Lower leg skin (tissue), 4 donors: Measurements from ENCODE around the gene SLC16A12. TPM values are rescaled to one million over a fixed set of nuclear protein-coding genes. Genes with fewer than 3 reads are reported as not detected.

Experiments used
- DNase-seq, 2 donors: peaks; one replicate each; pipeline ENCODE4 v3.0.0-alpha.2; 2019; ENCODE audit warnings: low spot score in 2 of 2
- H3K4me3 ChIP-seq: fragments of 200-600 bp; sonication (generic); 2 replicates; pipeline ENCODE4 v1.5.1; 2017; ENCODE audit warnings: mild to moderate bottlenecking, low read depth; ENCODE audit not compliant: poor library complexity, severe bottlenecking
- POLR2A ChIP-seq, 2 donors: fragments of 450-650 bp; IDR thresholded peaks; one replicate each; pipeline ENCODE4 v1.6.1; 2016 to 2017; ENCODE audit warnings: antibody characterized with exemption in 2 of 2, mild to moderate bottlenecking in 1 of 2, moderate library complexity in 1 of 2
- WGBS, 2 donors: methylation state at CpG; one replicate each; pipeline ENCODE4 v1.1.5; 2018; 5-methylcytosine and 5-hydroxymethylcytosine counted together
- intact Hi-C: fragments of 100-400 bp; cut with DNase I; formaldehyde crosslinking; loops from one replicate; pipeline ENCODE4 v1.15.0; 2023; ENCODE audit warnings: low total_unique reads
- total RNA-seq, 4 donors: library from RNA; depleted of rRNA; stranded (reverse); fragments of >200 nt; gene quantifications; one replicate each; pipeline ENCODE4 v1.1.0, GENCODE V29; 2016
- TF ChIP-seq, protein P1 (sequence below), 3 donors: fragments of 450-650 bp; IDR thresholded peaks; one replicate each; pipeline ENCODE4 v1.5.1; 2016; ENCODE audit warnings: antibody characterized with exemption in 3 of 3, mild to moderate bottlenecking in 3 of 3, moderate library complexity in 2 of 3

SLC16A12 gene
- total RNA-seq, 4 donors from 2014 or later = 0.13 to 1.5 (median 0.90) TPM

DNA sequence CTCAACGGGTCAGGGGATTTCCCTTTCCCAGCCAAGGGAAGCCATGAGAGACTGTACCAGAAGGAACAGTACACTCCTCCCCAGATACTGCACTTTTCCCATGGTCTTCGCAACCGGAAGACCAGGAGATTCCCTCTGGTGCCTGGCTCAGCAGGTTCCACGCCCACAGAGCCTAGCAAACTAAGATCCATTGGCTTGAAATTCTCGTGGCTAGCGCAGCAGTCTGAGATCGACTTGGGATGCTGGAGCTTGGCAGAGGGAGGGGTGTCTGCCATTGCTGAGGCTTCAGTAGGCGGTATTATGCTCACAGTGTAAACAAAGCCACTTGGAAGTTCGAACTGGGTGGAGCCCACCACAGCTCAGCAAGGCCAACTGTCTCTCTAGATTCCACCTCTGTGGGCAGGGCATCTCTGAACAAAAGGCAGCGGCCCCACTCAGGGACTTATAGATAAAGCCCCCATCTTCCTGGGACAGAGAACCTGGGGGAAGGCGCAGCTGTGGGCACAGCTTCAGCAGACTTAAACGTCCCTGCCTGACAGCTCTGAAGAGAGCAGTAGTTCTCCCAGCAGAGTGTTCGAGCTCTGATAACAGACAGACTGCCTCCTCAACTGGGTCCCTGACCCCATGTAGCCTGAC lies 29.6 kb downstream of the SLC16A12 start:
- no peak for DNase-seq
- no peak for TF ChIP-seq POLR2A (IDR thresholded peaks at IDR 0.05)
- TF ChIP-seq, protein P1, sequence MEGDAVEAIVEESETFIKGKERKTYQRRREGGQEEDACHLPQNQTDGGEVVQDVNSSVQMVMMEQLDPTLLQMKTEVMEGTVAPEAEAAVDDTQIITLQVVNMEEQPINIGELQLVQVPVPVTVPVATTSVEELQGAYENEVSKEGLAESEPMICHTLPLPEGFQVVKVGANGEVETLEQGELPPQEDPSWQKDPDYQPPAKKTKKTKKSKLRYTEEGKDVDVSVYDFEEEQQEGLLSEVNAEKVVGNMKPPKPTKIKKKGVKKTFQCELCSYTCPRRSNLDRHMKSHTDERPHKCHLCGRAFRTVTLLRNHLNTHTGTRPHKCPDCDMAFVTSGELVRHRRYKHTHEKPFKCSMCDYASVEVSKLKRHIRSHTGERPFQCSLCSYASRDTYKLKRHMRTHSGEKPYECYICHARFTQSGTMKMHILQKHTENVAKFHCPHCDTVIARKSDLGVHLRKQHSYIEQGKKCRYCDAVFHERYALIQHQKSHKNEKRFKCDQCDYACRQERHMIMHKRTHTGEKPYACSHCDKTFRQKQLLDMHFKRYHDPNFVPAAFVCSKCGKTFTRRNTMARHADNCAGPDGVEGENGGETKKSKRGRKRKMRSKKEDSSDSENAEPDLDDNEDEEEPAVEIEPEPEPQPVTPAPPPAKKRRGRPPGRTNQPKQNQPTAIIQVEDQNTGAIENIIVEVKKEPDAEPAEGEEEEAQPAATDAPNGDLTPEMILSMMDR (IDR thresholded peaks at IDR 0.05) = no peak
- intact Hi-C loops = no loop called here
- 89 to 90% methylated on average over 12 to 13 of the region's 13 CpGs for WGBS, 2 donors
- no peak overlapping the region for H3K4me3 ChIP-seq

DNA sequence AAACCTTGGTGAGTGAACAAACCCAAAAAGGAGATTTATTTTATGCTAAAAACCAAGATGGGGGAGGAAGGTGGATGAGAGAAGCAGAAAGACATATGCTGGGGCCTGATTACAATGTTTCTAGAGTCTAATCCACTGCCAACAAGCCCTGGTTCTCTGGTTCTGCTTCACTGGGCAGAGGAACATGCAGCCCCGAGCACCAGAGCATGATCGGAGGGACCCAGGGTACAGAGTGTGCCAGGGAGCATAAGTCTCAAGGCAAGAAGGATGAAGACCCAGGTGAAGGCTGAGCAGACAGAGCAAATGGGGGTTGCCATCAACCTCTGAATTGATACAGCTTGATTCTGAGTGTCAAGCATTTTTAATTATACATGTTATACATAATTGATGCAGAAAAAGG lies 30.7 kb downstream of the SLC16A12 start:
- H3K4me3 ChIP-seq = no peak overlapping the region
- intact Hi-C loops = no loop called here
- no peak for TF ChIP-seq POLR2A (IDR thresholded peaks at IDR 0.05)
- TF ChIP-seq, protein P1 (IDR thresholded peaks at IDR 0.05) = no peak
- no peak for DNase-seq
- 93 to 95% methylated on average over 2 of the region's 2 CpGs for WGBS, 2 donors

DNA sequence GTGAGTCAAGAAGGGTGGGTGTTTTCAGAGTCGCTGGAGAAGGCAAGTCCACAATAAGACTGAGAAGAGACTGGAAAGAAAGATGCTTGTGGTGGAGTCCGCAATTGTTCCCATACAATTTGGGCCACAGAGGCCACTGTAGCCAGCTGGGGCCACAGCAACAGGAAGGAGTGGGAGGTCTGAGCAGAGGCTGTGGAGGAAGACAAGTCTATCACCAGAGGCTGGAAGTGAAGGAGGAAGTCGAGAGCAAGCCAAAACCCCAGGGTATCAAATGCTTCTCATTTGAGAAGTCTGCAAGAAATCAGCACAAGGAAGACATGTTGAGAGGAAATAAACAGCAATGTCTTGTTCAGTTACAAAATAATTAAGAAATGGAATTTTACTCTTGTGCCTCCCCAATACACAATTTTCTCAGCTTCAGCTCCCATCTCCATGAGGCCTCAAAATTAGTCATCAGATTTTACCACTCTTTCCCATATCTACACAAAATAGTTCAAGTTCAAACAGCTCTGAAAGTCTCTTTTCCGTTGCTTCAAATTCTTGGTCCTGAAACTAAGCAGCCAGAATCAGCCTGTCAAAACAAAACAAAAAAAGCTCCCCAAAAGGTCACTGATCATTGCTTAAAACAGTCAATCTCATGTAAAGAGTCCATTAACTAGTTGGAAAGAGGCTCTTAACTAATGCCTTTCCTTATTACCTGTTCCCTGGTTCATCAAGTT lies 31.6 kb downstream of the SLC16A12 start:
- no peak for DNase-seq
- intact Hi-C loops = no loop called here
- 70 to 73% methylated on average over 4 of the region's 4 CpGs for WGBS, 2 donors
- no peak overlapping the region for H3K4me3 ChIP-seq
- TF ChIP-seq, protein P1 (IDR thresholded peaks at IDR 0.05) = no peak
- TF ChIP-seq POLR2A (IDR thresholded peaks at IDR 0.05) = no peak

DNA sequence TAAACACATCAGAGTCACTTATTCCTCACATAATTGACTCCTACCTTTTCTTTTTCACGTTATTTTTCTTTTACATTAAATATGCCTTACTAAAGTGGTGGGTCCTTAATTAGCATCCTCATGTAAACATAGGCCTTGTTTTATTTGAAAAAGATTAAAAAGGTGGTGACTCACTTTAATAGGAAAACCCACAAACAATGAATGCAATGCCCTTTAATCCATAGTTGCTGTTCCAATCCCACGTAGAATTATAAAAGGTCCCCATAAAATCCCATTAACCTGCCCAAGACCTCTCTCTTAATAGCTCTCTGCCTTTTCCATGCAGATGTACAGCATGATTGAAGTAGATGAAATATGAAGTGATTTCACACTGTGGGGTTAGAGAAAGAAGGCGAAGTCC lies 32.2 kb downstream of the SLC16A12 start:
- no peak for TF ChIP-seq POLR2A (IDR thresholded peaks at IDR 0.05)
- TF ChIP-seq, protein P1 (IDR thresholded peaks at IDR 0.05) = no peak
- no peak for DNase-seq
- intact Hi-C loops = no loop called here
- H3K4me3 ChIP-seq = no peak overlapping the region
- 82 to 84% methylated on average over 3 of the region's 3 CpGs for WGBS, 2 donors

DNA sequence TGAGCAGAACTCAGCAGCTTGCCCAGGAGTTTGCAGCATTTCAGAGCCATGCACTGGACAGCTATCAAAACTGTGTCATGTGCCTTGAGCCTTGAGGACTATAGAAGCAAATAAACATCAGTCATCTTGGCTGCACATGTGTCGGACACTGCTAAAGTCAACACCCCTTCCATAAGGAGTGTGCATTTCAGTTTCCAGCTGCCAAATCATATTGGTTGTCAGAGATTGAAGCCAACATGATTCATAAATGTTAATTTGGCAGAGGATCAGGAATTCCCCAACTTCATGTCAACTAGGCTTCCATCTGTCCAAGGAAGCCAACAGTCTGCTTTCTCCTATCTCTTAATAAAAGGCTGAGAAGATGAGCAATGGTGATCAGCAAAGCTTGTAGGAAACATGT lies 32.8 kb downstream of the SLC16A12 start:
- no peak for DNase-seq
- TF ChIP-seq, protein P1 (IDR thresholded peaks at IDR 0.05) = no peak
- intact Hi-C loops = no loop called here
- WGBS, 2 donors = 41 to 44% methylated on average over 1 of the region's 1 CpG
- no peak overlapping the region for H3K4me3 ChIP-seq
